Astrocyte (in vitro differentiated cells and primary cell): ENCODE measurements around the gene NRSN1.

Source experiments
- EZH2 ChIP-seq: IDR thresholded peaks from 2 replicates; pipeline ENCODE4 v1.6.1; 2012; ENCODE audit warnings: mild to moderate bottlenecking, low read length, inconsistent platforms; ENCODE audit not compliant: insufficient read depth
- TF ChIP-seq, protein P1 (sequence below): IDR thresholded peaks from 2 replicates; pipeline ENCODE4 v1.5.1; 2011; ENCODE audit warnings: low read depth, mild to moderate bottlenecking, inconsistent platforms, low read length, moderate library complexity; ENCODE audit not compliant: insufficient read depth

DNA sequence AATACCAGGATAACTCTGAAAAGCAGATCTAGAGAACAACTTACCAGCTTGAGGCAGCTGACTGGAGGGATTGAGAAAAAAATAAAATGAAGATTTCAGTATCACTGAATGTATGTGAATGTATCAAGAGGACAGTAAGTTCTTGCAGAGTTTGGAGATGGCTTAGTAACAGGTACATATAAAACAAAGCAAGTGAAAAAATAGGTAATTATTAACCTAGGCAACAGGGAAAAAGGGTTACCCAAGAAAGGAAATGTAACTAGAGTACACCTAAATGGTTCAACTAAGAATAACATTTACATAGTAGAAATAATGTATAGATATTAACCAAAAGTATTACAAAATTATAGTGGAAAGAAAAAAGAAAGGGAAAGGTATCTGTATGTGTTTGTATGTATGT lies 67.3 kb downstream of the NRSN1 start:
- no peak for TF ChIP-seq EZH2
- TF ChIP-seq, protein P1, sequence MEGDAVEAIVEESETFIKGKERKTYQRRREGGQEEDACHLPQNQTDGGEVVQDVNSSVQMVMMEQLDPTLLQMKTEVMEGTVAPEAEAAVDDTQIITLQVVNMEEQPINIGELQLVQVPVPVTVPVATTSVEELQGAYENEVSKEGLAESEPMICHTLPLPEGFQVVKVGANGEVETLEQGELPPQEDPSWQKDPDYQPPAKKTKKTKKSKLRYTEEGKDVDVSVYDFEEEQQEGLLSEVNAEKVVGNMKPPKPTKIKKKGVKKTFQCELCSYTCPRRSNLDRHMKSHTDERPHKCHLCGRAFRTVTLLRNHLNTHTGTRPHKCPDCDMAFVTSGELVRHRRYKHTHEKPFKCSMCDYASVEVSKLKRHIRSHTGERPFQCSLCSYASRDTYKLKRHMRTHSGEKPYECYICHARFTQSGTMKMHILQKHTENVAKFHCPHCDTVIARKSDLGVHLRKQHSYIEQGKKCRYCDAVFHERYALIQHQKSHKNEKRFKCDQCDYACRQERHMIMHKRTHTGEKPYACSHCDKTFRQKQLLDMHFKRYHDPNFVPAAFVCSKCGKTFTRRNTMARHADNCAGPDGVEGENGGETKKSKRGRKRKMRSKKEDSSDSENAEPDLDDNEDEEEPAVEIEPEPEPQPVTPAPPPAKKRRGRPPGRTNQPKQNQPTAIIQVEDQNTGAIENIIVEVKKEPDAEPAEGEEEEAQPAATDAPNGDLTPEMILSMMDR, result no peak
